HG03571 (cell line): Measurements from ENCODE around the gene KCNC4.

Source experiments
- ATAC-seq: cut with Tn5 transposase; IDR thresholded peaks from one replicate; pipeline ENCODE4 v1.9.1; 2021; ENCODE audit not compliant: unreplicated experiment

Gene KCNC4

DNA sequence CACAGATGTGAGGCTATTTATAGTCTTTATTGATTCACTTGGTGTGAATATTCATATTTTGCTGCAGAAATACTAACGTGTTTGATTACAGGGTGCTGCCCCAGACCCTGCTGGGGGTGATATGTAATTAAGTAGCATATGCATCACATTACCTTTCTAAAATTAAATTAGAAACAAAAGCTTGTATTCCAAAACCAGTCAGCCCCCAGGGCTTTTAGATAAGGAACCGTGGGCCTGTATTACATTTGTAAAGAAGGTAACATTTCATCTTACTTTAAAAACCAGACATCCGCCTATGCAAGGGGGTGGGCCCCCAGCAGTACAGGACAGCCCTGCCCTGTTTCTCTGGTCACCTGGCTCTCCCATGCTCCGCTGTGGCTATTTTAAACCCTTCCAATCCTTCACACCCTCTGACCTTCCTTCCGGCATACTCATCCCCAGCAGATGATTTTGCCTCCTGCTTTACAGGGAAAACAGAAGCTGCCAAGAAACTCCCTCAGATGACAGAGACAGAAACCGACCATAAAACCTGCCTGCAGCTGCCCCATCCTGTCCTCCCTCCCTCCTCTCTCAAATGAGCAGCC lies 22.0 kb upstream of the KCNC4 start:
- no peak for ATAC-seq

- ATAC-seq: no peak
These were observed 20.9 kb upstream of the KCNC4 start for GRCh38 chr1:110189181-110189580.

DNA sequence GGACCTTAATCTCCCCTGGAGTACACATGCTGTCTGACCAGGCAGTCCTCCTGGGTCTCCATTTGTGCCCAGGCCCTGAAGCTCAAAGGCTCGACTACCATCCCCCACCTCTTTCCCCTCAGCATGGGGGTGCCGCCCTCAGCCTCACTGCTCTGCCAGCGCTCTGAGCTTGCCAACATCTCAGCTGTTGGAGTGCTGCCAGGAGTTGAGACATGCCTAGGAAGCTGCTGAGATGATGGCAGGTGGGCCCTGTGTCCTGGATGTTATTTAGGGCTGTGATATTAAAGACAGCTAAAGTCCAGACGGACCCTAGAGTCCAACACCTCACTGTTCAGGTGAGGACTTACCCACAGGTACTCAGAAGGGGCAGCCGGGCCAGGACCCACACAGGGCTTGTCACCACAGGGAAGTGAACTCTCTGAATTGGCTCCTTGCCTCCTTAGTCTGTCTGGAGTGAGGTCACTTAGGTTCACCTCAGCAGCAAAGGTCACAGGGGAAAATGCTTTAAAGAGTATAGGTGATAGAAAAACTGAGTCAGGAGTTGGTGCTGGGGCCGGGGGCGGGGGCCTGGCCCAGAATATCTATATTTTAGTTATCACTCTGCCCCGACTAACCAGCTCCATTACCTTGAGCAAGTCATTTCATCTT lies 19.7 kb upstream of the KCNC4 start:
- no peak for ATAC-seq

GRCh38 chr1:110192541-110192940 lies 17.6 kb upstream of the KCNC4 start:
- ATAC-seq: no peak

GRCh38 chr1:110195196-110195595 lies 14.9 kb upstream of the KCNC4 start:
- no peak for ATAC-seq

- no peak for ATAC-seq
These were observed 13.0 kb upstream of the KCNC4 start for GRCh38 chr1:110196917-110197765.

GRCh38 chr1:110197905-110198629 lies 12.0 kb upstream of the KCNC4 start:
- ATAC-seq: no peak

- no peak for ATAC-seq
These were observed 11.4 kb upstream of the KCNC4 start for GRCh38 chr1:110198746-110199145.

DNA sequence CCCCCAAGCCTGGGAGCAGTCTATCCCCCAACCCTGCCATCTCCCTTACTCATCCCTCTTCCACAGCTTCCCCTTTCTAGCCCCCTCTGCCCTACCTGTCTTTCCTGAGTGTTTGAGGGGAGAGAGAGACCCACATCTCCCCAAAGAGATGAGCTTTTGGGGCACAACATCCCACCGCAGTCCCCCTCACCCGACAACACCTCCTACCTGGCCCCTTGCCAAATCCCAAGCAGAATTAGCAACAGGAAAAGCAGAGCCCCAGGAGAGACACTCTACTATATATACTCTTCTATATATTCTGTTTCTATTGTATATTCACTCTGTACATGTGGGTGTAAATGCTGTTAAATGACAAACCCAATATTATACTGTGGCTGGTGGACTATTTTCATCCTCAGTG lies 9.9 kb upstream of the KCNC4 start:
- no peak for ATAC-seq

GRCh38 chr1:110200666-110201065 lies 9.4 kb upstream of the KCNC4 start:
- ATAC-seq: no peak

DNA sequence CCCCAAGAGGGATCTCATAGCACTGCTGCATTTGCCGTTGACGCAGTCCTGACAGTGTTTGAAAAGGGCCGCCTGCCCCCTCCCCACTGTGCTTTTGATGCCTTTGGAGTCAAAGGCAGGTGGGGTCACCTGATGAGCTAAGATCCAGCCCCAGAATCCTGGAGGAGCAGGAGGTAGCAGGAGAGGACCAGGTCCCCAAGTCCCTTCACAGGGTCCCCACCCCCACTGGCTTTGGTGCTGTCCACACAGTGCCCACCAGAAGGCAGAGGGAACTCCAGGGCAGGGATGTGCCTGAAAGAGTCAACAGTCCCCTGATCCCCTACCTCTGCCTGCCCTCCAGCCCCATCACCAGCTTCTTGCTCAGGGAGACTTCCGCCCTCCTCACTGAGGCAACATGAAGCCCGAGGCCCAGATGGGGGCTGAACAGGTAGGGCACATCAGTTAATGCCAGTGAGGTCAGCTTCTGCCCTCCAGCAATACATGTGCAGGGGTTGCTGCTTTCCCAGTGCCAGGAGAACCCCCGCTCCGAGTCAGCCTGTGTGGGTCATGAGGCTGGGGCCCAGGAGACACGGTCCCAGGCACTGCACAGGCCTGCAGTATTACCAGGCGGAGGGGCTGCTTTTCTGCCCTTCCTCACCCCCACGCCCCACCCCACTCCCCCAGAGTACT lies 8.8 kb upstream of the KCNC4 start:
- no peak for ATAC-seq

GRCh38 chr1:110203021-110203661 lies 7.0 kb upstream of the KCNC4 start:
- ATAC-seq: no peak

DNA sequence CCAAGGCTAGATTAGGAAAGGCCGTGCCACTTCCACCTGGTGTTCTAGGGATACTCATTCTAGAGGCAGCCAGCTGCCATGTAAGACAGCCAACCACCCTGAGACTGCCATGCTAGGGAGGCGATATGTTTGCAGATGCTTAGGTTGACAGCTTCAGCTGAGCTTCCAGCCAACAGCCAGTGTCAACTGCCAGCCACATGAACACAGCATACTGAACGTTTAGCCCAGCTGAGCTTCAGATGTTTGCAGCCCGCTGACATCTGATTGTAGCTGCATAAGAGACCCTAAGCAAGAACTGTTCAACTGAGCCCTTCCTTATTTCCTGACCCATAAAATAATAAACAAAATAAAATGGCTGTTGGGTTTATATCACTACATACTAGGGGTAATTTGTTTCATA lies 5.0 kb upstream of the KCNC4 start:
- ATAC-seq: no peak

- no peak for ATAC-seq
These were observed 4.4 kb upstream of the KCNC4 start for GRCh38 chr1:110205591-110206155.

DNA sequence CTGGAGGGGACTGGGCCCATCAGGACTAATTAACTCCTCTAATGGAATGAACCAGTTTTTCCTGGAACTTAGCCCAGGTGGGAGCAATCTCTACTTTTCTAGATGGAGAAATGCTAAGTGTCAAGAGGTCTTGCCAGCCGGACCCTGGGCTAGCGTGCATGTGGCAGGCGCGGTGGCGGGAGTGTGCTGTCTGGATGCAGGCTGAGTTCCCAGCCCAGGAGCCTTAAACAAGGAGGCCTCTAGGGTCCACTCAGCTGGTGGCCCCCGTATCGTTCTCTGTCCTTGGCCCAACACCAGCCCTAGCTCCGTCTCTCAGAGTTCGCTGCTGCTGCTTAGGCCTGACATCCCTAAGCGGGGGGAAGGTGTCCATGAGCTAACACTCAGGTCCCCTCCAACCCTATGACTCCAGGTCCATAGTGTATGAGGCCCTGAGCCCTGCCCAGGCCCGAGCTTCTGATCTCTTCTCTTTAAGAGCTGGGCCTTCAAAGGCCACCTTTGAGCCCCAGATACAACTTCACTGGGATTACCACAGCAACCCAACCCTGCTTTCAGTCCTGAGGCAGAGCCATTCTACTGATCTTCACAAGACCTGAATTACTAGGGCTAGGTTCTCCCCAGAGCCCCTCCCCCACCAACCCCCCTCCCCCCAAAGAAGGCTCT lies 3.7 kb upstream of the KCNC4 start:
- no peak for ATAC-seq

DNA sequence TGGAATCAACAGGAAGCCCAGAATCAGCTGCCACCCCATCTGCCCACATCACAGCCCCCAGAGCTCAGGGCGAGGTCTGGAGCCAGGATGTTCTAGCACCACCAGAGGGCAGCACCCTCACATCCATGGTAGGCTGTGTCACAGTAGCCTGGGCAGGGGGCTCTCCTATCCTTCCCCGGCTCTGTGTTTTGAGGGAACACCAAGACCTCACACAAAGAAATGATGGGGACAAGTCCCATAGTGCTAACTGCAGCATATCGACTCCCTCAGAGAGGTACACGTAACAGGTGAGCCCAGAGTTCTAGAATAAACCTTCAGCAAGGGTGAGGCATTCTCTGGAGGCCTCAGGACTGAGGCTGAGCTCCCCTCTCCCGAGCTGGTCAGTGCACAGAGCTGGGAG lies 2.3 kb upstream of the KCNC4 start:
- no peak for ATAC-seq

- ATAC-seq: no peak
These were observed 1.0 kb upstream of the KCNC4 start for GRCh38 chr1:110208916-110209645.

DNA sequence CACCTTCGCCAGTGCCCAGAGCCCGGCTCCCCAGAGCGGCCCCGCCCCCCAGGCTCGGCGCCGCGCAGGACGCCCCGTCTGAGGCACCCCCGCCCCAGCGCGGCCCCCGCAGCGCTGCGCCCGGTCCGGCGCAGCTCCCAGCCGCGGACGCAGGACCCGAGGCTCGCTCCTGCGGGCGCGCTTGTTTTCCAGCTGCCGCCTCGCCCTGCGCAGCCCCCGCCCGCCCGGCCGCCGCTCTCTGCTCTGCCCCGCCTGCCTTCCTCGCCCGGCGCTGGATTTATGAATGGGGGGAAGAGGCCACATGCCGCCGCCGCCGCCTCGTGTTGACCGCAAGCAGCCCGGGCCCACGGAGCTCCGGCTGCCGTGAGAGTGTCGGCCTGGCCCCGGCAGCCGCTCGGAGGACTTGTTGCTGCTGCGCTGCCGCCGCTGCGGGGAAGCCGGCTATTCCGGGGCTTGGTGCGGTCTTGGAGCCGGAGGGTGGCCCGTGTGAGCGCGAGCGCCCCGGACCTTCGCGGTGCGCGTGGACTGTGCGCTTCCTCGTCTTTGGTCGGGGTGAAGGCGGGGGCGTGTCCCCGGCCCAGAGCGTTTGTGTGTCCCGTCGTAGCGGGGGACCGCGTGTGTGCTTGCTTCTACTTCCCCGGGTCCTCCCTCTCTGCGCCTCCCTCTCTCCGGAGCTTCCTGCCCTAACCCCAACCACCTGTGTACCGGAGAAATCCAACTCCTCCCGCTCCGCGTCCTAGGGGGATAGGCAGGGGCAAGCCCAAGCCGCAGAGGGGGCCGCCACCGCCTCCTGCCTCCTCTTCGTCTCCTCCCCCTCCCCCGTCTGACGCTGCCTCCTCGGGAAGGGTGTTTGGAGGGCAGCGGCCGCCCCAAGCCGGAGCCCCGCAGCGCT lies 736 bp downstream of the KCNC4 start:
- peak; percentile 2 for ATAC-seq
